ENCODE results near the gene SLC25A47.

Gene SLC25A47

DNA sequence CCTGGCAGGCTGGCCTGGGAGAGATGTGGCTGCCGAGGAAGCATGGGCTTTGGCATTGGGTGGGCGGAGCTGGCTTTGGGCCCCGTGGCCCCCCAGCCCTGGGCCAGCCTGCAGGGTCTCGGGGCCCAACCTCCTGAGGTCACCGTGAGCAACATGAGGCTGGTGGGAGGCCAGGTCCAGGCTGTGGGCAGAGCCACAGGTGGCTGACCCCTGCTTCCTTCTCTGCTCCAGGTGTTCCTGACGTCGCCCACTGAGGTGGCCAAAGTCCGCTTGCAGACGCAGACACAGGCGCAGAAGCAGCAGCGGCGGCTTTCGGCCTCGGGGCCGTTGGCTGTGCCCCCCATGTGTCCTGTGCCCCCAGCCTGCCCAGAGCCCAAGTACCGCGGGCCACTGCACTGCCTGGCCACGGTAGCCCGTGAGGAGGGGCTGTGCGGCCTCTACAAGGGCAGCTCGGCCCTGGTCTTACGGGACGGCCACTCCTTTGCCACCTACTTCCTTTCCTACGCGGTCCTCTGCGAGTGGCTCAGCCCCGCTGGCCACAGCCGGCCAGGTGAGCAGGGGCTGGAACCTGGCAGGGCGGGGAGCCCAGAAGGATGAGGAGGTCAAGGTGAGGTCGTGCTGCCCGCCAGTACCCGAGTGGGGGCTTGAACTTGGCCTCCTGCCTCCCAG, 5.5 kb downstream of the SLC25A47 start:
- H4K91ac ChIP-seq (ENCODE audit: low read depth, low read length, poor library complexity): peak overlapping the region; percentile 30
- peak overlapping the region; percentile 89 for H3K4ac ChIP-seq (ENCODE audit: low read length)
- peak overlapping the region; percentile 42 for H2BK5ac ChIP-seq (ENCODE audit: low read length)
- H3K27me3 ChIP-seq (ENCODE audit: control insufficient read depth in 3 of 3, insufficient read depth in 3 of 3, low read depth in 1 of 3, low read length in 3 of 3): peaks cover 0 to 21% (median 0%) of the 10 kb centered on the region in 3 experiments
- H3K36me3 ChIP-seq (replicated peaks in 1 of 2; ENCODE audit: control insufficient read depth in 2 of 2, insufficient read depth in 2 of 2, low read length in 2 of 2): peaks cover 0 to 4% of the 10 kb centered on the region in 2 donors
- H2BK15ac ChIP-seq (ENCODE audit: low read length): no peak overlapping the region
- H3K4me1 ChIP-seq (ENCODE audit: control insufficient read depth in 2 of 2, insufficient read depth in 1 of 2, low read depth in 1 of 2, low read length in 2 of 2): peaks cover 0 to 3% of the 10 kb centered on the region in 2 donors
- H3K18ac ChIP-seq (ENCODE audit: low read length): peak overlapping the region; percentile 80
- H3K14ac ChIP-seq (ENCODE audit: low read length): peak overlapping the region; percentile 71
- no peak overlapping the region for H3K27ac ChIP-seq (replicated peaks; ENCODE audit: low read length)
- no peak overlapping the region for H3K4me3 ChIP-seq (ENCODE audit: low read length in 2 of 2)
- H3K4me2 ChIP-seq (ENCODE audit: insufficient read depth, low read length, poor library complexity, severe bottlenecking): no peak overlapping the region
- peak overlapping the region; percentile 80 for H3K23ac ChIP-seq (ENCODE audit: low read depth, low read length, poor library complexity)
- no peaks in the 10 kb centered on the region for H3K9me3 ChIP-seq (replicated peaks in 1 of 2; ENCODE audit: control insufficient read depth in 2 of 2, insufficient read depth in 1 of 2, low read depth in 1 of 2, low read length in 2 of 2)
- peak overlapping the region; percentile 12 for H3K9ac ChIP-seq (ENCODE audit: low read depth, low read length, poor library complexity)
- no peaks in the 10 kb centered on the region for H3K79me1 ChIP-seq (ENCODE audit: low read depth, low read length)
- H2AFZ ChIP-seq (ENCODE audit: low read length): no peak overlapping the region
- no CpG with 5 or more reads among the region's 32 CpGs for WGBS, 2 donors (ENCODE audit: extremely low coverage in 2 of 2, insufficient read length in 2 of 2, insufficient replicate concordance in 1 of 2)
- peak overlapping the region; percentile 81 for H2AK5ac ChIP-seq (ENCODE audit: low read depth, low read length)
- no peak for DNase-seq (ENCODE audit: low spot score)
- H4K8ac ChIP-seq (ENCODE audit: low read depth, low read length): no peak overlapping the region
- H2BK120ac ChIP-seq (ENCODE audit: low read depth, low read length): no peak overlapping the region
- no peak overlapping the region for H2BK12ac ChIP-seq (ENCODE audit: low read length)

DNA sequence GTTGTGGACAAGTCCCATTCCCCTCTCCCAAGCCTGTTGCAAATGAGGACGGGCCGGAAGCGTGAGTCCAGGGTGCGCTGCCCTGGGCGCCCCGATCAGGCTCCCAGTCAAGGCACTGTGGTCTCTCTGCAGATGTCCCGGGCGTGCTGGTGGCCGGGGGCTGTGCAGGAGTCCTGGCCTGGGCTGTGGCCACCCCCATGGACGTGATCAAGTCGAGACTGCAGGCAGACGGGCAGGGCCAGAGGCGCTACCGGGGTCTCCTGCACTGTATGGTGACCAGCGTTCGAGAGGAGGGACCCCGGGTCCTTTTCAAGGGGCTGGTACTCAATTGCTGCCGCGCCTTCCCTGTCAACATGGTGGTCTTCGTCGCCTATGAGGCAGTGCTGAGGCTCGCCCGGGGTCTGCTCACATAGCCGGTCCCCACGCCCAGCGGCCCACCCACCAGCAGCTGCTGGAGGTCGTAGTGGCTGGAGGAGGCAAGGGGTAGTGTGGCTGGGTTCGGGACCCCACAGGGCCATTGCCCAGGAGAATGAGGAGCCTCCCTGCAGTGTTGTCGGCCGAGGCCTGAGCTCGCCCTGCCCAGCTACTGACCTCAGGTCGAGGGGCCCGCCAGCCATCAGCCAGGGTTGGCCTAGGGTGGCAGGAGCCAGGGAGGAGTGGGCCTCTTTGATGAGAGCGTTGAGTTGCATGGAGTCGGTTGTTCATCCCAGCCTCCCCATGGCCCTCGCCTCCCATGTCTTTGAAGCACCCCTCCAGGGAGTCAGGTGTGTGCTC, 6.3 kb downstream of the SLC25A47 start:
- H3K4me3 ChIP-seq (ENCODE audit: low read length in 2 of 2): no peak overlapping the region
- no peak for DNase-seq (ENCODE audit: low spot score)
- no peaks in the 10 kb centered on the region for H3K79me1 ChIP-seq (ENCODE audit: low read depth, low read length)
- H2BK15ac ChIP-seq (ENCODE audit: low read length): peak overlapping the region; percentile 78
- H2AFZ ChIP-seq (ENCODE audit: low read length): no peak overlapping the region
- H3K4me2 ChIP-seq (ENCODE audit: insufficient read depth, low read length, poor library complexity, severe bottlenecking): no peak overlapping the region
- WGBS, 2 donors (ENCODE audit: extremely low coverage in 2 of 2, insufficient read length in 2 of 2, insufficient replicate concordance in 1 of 2): no CpG with 5 or more reads among the region's 36 CpGs
- no peak overlapping the region for H4K8ac ChIP-seq (ENCODE audit: low read depth, low read length)
- peaks cover 3 to 4% of the 10 kb centered on the region in 2 donors for H3K36me3 ChIP-seq (replicated peaks in 1 of 2; ENCODE audit: control insufficient read depth in 2 of 2, insufficient read depth in 2 of 2, low read length in 2 of 2)
- H2BK12ac ChIP-seq (ENCODE audit: low read length): peak overlapping the region; percentile 41
- H3K27me3 ChIP-seq (ENCODE audit: control insufficient read depth in 3 of 3, insufficient read depth in 3 of 3, low read depth in 1 of 3, low read length in 3 of 3): peaks cover 0 to 15% (median 0%) of the 10 kb centered on the region in 3 experiments
- no peak overlapping the region for H3K4ac ChIP-seq (ENCODE audit: low read length)
- H2BK120ac ChIP-seq (ENCODE audit: low read depth, low read length): no peak overlapping the region
- peak overlapping the region; percentile 93 for H2AK5ac ChIP-seq (ENCODE audit: low read depth, low read length)
- no peak overlapping the region for H3K27ac ChIP-seq (replicated peaks; ENCODE audit: low read length)
- H3K4me1 ChIP-seq (ENCODE audit: control insufficient read depth in 2 of 2, insufficient read depth in 1 of 2, low read depth in 1 of 2, low read length in 2 of 2): peaks cover 0 to 3% of the 10 kb centered on the region in 2 donors
- peak overlapping the region; percentile 14 for H3K14ac ChIP-seq (ENCODE audit: low read length)
- H3K9ac ChIP-seq (ENCODE audit: low read depth, low read length, poor library complexity): peak overlapping the region; percentile 18
- H3K23ac ChIP-seq (ENCODE audit: low read depth, low read length, poor library complexity): peak overlapping the region; percentile 80
- peak overlapping the region; percentile 64 for H3K18ac ChIP-seq (ENCODE audit: low read length)
- H3K9me3 ChIP-seq (replicated peaks in 1 of 2; ENCODE audit: control insufficient read depth in 2 of 2, insufficient read depth in 1 of 2, low read depth in 1 of 2, low read length in 2 of 2): no peaks in the 10 kb centered on the region
- no peak overlapping the region for H4K91ac ChIP-seq (ENCODE audit: low read depth, low read length, poor library complexity)
- peak overlapping the region; percentile 42 for H2BK5ac ChIP-seq (ENCODE audit: low read length)

DNA sequence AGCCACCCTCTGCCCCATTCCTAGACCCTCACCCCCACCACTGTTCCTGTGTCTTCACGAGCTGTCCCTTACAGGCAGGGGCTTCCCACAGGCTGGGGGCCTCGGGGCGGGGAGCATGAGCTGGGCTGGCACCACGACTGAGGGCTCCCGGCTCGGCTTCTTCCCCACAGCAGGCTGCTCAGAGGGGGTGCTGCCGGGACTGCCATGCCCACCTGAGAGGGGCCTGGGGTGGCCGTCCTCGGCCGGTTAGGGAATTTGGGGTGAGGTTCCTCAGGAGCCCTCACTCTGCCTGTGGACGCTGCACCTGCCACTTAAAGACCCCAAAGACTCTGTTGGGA, 6.8 kb downstream of the SLC25A47 start:
- Histone ChIP-seq H2BK12ac (ENCODE audit: low read length) (no peak overlapping the region), H3K9ac (ENCODE audit: low read depth, low read length, poor library complexity) (no peak overlapping the region), H3K4ac (ENCODE audit: low read length) (no peak overlapping the region), H3K18ac (ENCODE audit: low read length) (peak overlapping the region; percentile 5), H2AFZ (ENCODE audit: low read length) (no peak overlapping the region), H3K27ac (replicated peaks; ENCODE audit: low read length) (no peak overlapping the region), H4K91ac (ENCODE audit: low read depth, low read length, poor library complexity) (no peak overlapping the region), H3K4me2 (ENCODE audit: insufficient read depth, low read length, poor library complexity, severe bottlenecking) (no peak overlapping the region), H3K4me1 (ENCODE audit: control insufficient read depth in 2 of 2, insufficient read depth in 1 of 2, low read depth in 1 of 2, low read length in 2 of 2) (peaks cover 0 to 2% of the 10 kb centered on the region in 2 donors), H3K79me1 (ENCODE audit: low read depth, low read length) (no peaks in the 10 kb centered on the region), H3K4me3 (ENCODE audit: low read length in 2 of 2) (no peak overlapping the region), H3K27me3 (ENCODE audit: control insufficient read depth in 3 of 3, insufficient read depth in 3 of 3, low read depth in 1 of 3, low read length in 3 of 3) (peaks cover 0 to 10% (median 0%) of the 10 kb centered on the region in 3 experiments), H4K8ac (ENCODE audit: low read depth, low read length) (no peak overlapping the region), H2BK15ac (ENCODE audit: low read length) (peak overlapping the region; percentile 94), H2AK5ac (ENCODE audit: low read depth, low read length) (peak overlapping the region; percentile 93), H3K36me3 (replicated peaks in 1 of 2; ENCODE audit: control insufficient read depth in 2 of 2, insufficient read depth in 2 of 2, low read length in 2 of 2) (peaks cover 4 to 9% of the 10 kb centered on the region in 2 donors), H3K14ac (ENCODE audit: low read length) (no peak overlapping the region), H3K23ac (ENCODE audit: low read depth, low read length, poor library complexity) (no peak overlapping the region), H2BK120ac (ENCODE audit: low read depth, low read length) (peak overlapping the region; percentile 35), H3K9me3 (replicated peaks in 1 of 2; ENCODE audit: control insufficient read depth in 2 of 2, insufficient read depth in 1 of 2, low read depth in 1 of 2, low read length in 2 of 2) (no peaks in the 10 kb centered on the region), H2BK5ac (ENCODE audit: low read length) (peak overlapping the region; percentile 42)
- DNase-seq (ENCODE audit: low spot score): no peak
- WGBS, 2 donors (ENCODE audit: extremely low coverage in 2 of 2, insufficient read length in 2 of 2, insufficient replicate concordance in 1 of 2): no CpG with 5 or more reads among the region's 11 CpGs

DNA sequence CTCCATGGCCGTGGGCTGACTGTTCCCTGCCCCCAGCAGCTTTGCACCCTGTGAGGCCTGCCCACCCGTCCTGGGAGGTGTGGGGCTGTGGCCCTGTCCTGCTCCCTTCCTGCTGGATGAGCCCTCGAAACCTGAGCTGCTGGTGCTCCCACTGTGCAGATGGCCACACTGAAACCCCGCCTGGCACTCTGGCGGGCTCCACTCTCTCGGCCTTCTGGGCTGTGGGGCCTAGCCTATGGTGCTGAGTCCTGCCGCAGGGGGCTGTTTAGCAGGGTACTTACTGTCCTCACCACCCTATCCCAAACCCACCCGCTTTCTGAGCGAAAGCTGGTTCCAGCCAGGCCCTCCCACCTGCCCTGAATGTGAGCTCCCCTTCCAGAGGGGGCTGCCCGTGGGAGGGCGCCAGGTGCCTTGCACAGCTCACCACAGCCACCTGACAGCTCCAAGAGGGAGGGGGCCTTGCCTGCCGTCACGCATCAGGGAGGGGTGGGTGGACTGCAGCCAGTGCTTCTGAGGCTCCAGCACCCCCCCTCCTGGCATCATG, 7.3 kb downstream of the SLC25A47 start:
- Histone ChIP-seq H3K27me3 (ENCODE audit: control insufficient read depth in 3 of 3, insufficient read depth in 3 of 3, low read depth in 1 of 3, low read length in 3 of 3) (peaks cover 0 to 5% (median 0%) of the 10 kb centered on the region in 3 experiments), H2BK120ac (ENCODE audit: low read depth, low read length) (peak overlapping the region; percentile 35), H4K91ac (ENCODE audit: low read depth, low read length, poor library complexity) (no peak overlapping the region), H3K4me2 (ENCODE audit: insufficient read depth, low read length, poor library complexity, severe bottlenecking) (no peak overlapping the region), H3K9ac (ENCODE audit: low read depth, low read length, poor library complexity) (no peak overlapping the region), H2AK5ac (ENCODE audit: low read depth, low read length) (no peak overlapping the region), H2BK5ac (ENCODE audit: low read length) (peak overlapping the region; percentile 42), H2BK12ac (ENCODE audit: low read length) (peak overlapping the region; percentile 50), H3K4ac (ENCODE audit: low read length) (peak overlapping the region; percentile 78), H3K36me3 (replicated peaks in 1 of 2; ENCODE audit: control insufficient read depth in 2 of 2, insufficient read depth in 2 of 2, low read length in 2 of 2) (peaks cover 4 to 11% of the 10 kb centered on the region in 2 donors), H3K23ac (ENCODE audit: low read depth, low read length, poor library complexity) (peak overlapping the region; percentile 89), H2AFZ (ENCODE audit: low read length) (no peak overlapping the region), H3K79me1 (ENCODE audit: low read depth, low read length) (no peaks in the 10 kb centered on the region), H4K8ac (ENCODE audit: low read depth, low read length) (peak overlapping the region; percentile 9), H3K4me3 (ENCODE audit: low read length in 2 of 2) (no peak overlapping the region), H3K18ac (ENCODE audit: low read length) (peak overlapping the region; percentile 80), H3K14ac (ENCODE audit: low read length) (peak overlapping the region; percentile 76), H2BK15ac (ENCODE audit: low read length) (peak overlapping the region; percentile 94), H3K9me3 (replicated peaks in 1 of 2; ENCODE audit: control insufficient read depth in 2 of 2, insufficient read depth in 1 of 2, low read depth in 1 of 2, low read length in 2 of 2) (no peaks in the 10 kb centered on the region), H3K4me1 (ENCODE audit: control insufficient read depth in 2 of 2, insufficient read depth in 1 of 2, low read depth in 1 of 2, low read length in 2 of 2) (no peaks in the 10 kb centered on the region), H3K27ac (replicated peaks; ENCODE audit: low read length) (no peak overlapping the region)
- WGBS, 2 donors (ENCODE audit: extremely low coverage in 2 of 2, insufficient read length in 2 of 2, insufficient replicate concordance in 1 of 2): no CpG with 5 or more reads among the region's 13 CpGs
- no peak for DNase-seq (ENCODE audit: low spot score)

Data from neuronal stem cell (in vitro differentiated cells).